Liver (tissue), 9 donors: Measurements from ENCODE around the gene WEE1. TPM values are rescaled to one million over a fixed set of nuclear protein-coding genes. Genes with fewer than 3 reads are reported as not detected.

Experiments
- DNase-seq: peaks from one replicate; pipeline ENCODE4 v3.0.0-alpha.2; 2017; ENCODE audit warnings: low spot score
- H3K27ac ChIP-seq, 2 donors: one replicate each; pipeline ENCODE4 v1.7.0; 2013; ENCODE audit warnings: inconsistent platforms in 2 of 2, low read length in 2 of 2, control low read depth in 1 of 2, low read depth in 1 of 2, mild to moderate bottlenecking in 1 of 2
- H3K27me3 ChIP-seq, 4 donors: one replicate each; pipeline versions ENCODE4 v1.6.1 to v1.7.0; 2013; ENCODE audit warnings: low read length in 3 of 4, inconsistent platforms in 1 of 4, mild to moderate bottlenecking in 1 of 4, moderate library complexity in 1 of 4; ENCODE audit not compliant: control insufficient read depth in 4 of 4, insufficient read depth in 4 of 4
- H3K36me3 ChIP-seq, 4 donors: one replicate each; pipeline versions ENCODE4 v1.6.1 to v1.7.0; 2013; ENCODE audit warnings: low read length in 3 of 4, mild to moderate bottlenecking in 3 of 4, low read depth in 1 of 4, moderate library complexity in 1 of 4; ENCODE audit not compliant: control insufficient read depth in 4 of 4, insufficient read depth in 3 of 4
- H3K4me1 ChIP-seq, 4 donors: one replicate each; pipeline versions ENCODE4 v1.6.1 to v1.7.0; 2013; ENCODE audit warnings: low read length in 3 of 4, mild to moderate bottlenecking in 3 of 4, moderate library complexity in 1 of 4; ENCODE audit not compliant: control insufficient read depth in 4 of 4, insufficient read depth in 4 of 4
- H3K4me3 ChIP-seq, 3 donors: one replicate each; pipeline versions ENCODE4 v1.6.1 to v1.7.0; 2013; ENCODE audit warnings: low read length in 3 of 3, control low read depth in 1 of 3, low read depth in 1 of 3, mild to moderate bottlenecking in 1 of 3
- H3K9ac ChIP-seq, 2 donors: one replicate each; pipeline ENCODE4 v1.7.0; 2013; ENCODE audit warnings: low read length in 2 of 2, mild to moderate bottlenecking in 2 of 2, moderate library complexity in 2 of 2, control low read depth in 1 of 2, low read depth in 1 of 2
- H3K9me3 ChIP-seq, 4 donors: one replicate each; pipeline versions ENCODE4 v1.6.1 to v1.7.0; 2013; ENCODE audit warnings: low read length in 3 of 4; ENCODE audit not compliant: control insufficient read depth in 4 of 4
- EGR1 ChIP-seq, 2 donors: IDR thresholded peaks; 2 replicates each; pipeline ENCODE4 v1.6.1; 2016 to 2018; ENCODE audit warnings: antibody characterized with exemption in 2 of 2, low read depth in 2 of 2
- FOXA1 ChIP-seq: IDR thresholded peaks from 2 replicates; pipeline ENCODE4 v1.6.1; 2016; ENCODE audit warnings: antibody characterized with exemption
- FOXA2 ChIP-seq: IDR thresholded peaks from 2 replicates; pipeline ENCODE4 v1.6.1; 2016; ENCODE audit warnings: antibody characterized with exemption
- GABPA ChIP-seq, 2 donors: IDR thresholded peaks in 1 of 2; conservative IDR thresholded peaks in 1 of 2; 2 replicates each; pipeline ENCODE4 v1.6.1; 2016; ENCODE audit warnings: antibody characterized with exemption in 2 of 2, mild to moderate bottlenecking in 1 of 2, moderate library complexity in 1 of 2
- HNF4A ChIP-seq, 2 donors: conservative IDR thresholded peaks; 2 replicates each; pipeline ENCODE4 v1.6.1; 2016; ENCODE audit warnings: antibody characterized with exemption in 2 of 2, mild to moderate bottlenecking in 2 of 2
- HNF4G ChIP-seq: IDR thresholded peaks from 2 replicates; pipeline ENCODE4 v1.6.1; 2016; ENCODE audit warnings: antibody characterized with exemption
- JUND ChIP-seq, 2 donors: IDR thresholded peaks; 2 replicates each; pipeline ENCODE4 v1.6.1; 2016; ENCODE audit warnings: antibody characterized with exemption in 2 of 2
- NR2F2 ChIP-seq: IDR thresholded peaks from 2 replicates; pipeline ENCODE4 v1.6.1; 2016; ENCODE audit warnings: antibody characterized with exemption
- RAD21 ChIP-seq, 2 donors: IDR thresholded peaks; 2 replicates each; pipeline ENCODE4 v1.6.1; 2016; ENCODE audit warnings: antibody characterized with exemption in 2 of 2, mild to moderate bottlenecking in 2 of 2
- RXRA ChIP-seq, 2 donors: IDR thresholded peaks; 2 replicates each; pipeline ENCODE4 v1.6.1; 2017 to 2018; ENCODE audit warnings: antibody characterized with exemption in 2 of 2, mild to moderate bottlenecking in 1 of 2
- SP1 ChIP-seq: IDR thresholded peaks from 2 replicates; pipeline ENCODE4 v1.6.1; 2018; ENCODE audit warnings: antibody characterized with exemption, mild to moderate bottlenecking
- TAF1 ChIP-seq: conservative IDR thresholded peaks from 2 replicates; pipeline ENCODE4 v1.6.1; 2016; ENCODE audit warnings: antibody characterized with exemption, mild to moderate bottlenecking
- YY1 ChIP-seq: IDR thresholded peaks from 2 replicates; pipeline ENCODE4 v1.6.1; 2016; ENCODE audit warnings: antibody characterized with exemption, mild to moderate bottlenecking
- WGBS: extraction: QIAGEN DNeasy Blood & Tissue Kit; methylation state at CpG from one replicate; pipeline ENCODE4 v1.1.7; 2013; 5-methylcytosine and 5-hydroxymethylcytosine counted together
- polyA plus RNA-seq, 2 donors: library from polyadenylated mRNA; stranded (reverse) in 1 of 2; unstranded in 1 of 2; fragments of 200-250 nt in 1 of 2; fragments of >200 nt in 1 of 2; fragmentation: Nextera tagmentation in 1 of 2; extraction: Ambion mirVana in 1 of 2; gene quantifications; one replicate each; pipeline versions ENCODE4 v1.2.1 to v1.2.3, GENCODE V29; 2013 to 2015
- total RNA-seq, 2 donors: library from RNA; depleted of rRNA; stranded (reverse); fragments of >200 nt; gene quantifications; one replicate each; pipeline ENCODE4 v1.2.3, GENCODE V29; 2014
- TF ChIP-seq, protein P1 (sequence below): IDR thresholded peaks from 2 replicates; pipeline ENCODE4 v1.6.1; 2016; ENCODE audit warnings: antibody characterized with exemption, mild to moderate bottlenecking
- TF ChIP-seq, protein P2 (sequence below): IDR thresholded peaks from 2 replicates; pipeline ENCODE4 v1.6.1; 2016; ENCODE audit warnings: antibody characterized with exemption
- TF ChIP-seq, protein P3 (sequence below): fragments of 150-350 bp; IDR thresholded peaks from 2 replicates; pipeline ENCODE4 v1.5.1; 2017; ENCODE audit warnings: improper control_type of control experiment, low read depth, low read length; ENCODE audit not compliant: missing input control
- TF ChIP-seq, protein P4 (sequence below): IDR thresholded peaks from 2 replicates; pipeline ENCODE4 v1.6.1; 2016; ENCODE audit warnings: antibody characterized with exemption
- donor health status: healthy.
- donor health status: healthy.
- donor health status: healthy.
- donor health status: healthy.
- donor health status: healthy.

Gene WEE1
- total and polyA plus RNA-seq, 4 donors, result 3.5 to 39.6 (median 7.1) TPM

DNA sequence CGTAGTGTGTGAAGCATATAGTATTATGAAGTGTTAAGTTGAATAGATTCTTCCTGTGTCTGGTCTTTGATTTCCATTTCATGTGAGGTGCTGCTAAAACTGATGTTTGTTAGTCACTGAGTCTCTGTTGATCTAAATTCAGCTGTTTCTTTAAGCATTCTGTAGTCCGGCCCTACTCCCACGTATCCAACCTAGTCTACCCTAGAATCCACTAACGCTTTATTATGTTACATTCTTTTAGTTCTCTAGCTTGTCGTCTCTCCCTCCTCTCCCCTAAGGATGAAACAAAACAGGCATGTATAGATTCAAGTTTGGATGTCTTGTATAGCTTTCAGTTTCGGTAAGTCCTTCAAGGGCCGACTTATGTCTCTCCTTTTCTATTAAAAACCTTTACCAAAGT, 4.1 kb downstream of the WEE1 start:
- H3K36me3 ChIP-seq, result peaks cover 0 to 26% (median 7%) of the 10 kb centered on the region in 4 donors
- H3K4me3 ChIP-seq, result no peak overlapping the region
- H3K9me3 ChIP-seq, result no peaks in the 10 kb centered on the region
- H3K27ac ChIP-seq, result no peak overlapping the region
- H3K27me3 ChIP-seq, result no peaks in the 10 kb centered on the region
- no peak overlapping the region for H3K9ac ChIP-seq
- no peak for DNase-seq
- 79% methylated on average over 7 of the region's 7 CpGs for WGBS
- TF ChIP-seq RAD21 (IDR thresholded peaks at IDR 0.05), result no peak
- TF ChIP-seq, protein P1, sequence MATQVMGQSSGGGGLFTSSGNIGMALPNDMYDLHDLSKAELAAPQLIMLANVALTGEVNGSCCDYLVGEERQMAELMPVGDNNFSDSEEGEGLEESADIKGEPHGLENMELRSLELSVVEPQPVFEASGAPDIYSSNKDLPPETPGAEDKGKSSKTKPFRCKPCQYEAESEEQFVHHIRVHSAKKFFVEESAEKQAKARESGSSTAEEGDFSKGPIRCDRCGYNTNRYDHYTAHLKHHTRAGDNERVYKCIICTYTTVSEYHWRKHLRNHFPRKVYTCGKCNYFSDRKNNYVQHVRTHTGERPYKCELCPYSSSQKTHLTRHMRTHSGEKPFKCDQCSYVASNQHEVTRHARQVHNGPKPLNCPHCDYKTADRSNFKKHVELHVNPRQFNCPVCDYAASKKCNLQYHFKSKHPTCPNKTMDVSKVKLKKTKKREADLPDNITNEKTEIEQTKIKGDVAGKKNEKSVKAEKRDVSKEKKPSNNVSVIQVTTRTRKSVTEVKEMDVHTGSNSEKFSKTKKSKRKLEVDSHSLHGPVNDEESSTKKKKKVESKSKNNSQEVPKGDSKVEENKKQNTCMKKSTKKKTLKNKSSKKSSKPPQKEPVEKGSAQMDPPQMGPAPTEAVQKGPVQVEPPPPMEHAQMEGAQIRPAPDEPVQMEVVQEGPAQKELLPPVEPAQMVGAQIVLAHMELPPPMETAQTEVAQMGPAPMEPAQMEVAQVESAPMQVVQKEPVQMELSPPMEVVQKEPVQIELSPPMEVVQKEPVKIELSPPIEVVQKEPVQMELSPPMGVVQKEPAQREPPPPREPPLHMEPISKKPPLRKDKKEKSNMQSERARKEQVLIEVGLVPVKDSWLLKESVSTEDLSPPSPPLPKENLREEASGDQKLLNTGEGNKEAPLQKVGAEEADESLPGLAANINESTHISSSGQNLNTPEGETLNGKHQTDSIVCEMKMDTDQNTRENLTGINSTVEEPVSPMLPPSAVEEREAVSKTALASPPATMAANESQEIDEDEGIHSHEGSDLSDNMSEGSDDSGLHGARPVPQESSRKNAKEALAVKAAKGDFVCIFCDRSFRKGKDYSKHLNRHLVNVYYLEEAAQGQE, result no peak
- no peak for TF ChIP-seq FOXA2
- TF ChIP-seq, protein P2, sequence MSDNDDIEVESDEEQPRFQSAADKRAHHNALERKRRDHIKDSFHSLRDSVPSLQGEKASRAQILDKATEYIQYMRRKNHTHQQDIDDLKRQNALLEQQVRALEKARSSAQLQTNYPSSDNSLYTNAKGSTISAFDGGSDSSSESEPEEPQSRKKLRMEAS, result no peak
- no peak for TF ChIP-seq TAF1
- TF ChIP-seq, protein P3, sequence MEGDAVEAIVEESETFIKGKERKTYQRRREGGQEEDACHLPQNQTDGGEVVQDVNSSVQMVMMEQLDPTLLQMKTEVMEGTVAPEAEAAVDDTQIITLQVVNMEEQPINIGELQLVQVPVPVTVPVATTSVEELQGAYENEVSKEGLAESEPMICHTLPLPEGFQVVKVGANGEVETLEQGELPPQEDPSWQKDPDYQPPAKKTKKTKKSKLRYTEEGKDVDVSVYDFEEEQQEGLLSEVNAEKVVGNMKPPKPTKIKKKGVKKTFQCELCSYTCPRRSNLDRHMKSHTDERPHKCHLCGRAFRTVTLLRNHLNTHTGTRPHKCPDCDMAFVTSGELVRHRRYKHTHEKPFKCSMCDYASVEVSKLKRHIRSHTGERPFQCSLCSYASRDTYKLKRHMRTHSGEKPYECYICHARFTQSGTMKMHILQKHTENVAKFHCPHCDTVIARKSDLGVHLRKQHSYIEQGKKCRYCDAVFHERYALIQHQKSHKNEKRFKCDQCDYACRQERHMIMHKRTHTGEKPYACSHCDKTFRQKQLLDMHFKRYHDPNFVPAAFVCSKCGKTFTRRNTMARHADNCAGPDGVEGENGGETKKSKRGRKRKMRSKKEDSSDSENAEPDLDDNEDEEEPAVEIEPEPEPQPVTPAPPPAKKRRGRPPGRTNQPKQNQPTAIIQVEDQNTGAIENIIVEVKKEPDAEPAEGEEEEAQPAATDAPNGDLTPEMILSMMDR, result no peak
- TF ChIP-seq JUND (IDR thresholded peaks at IDR 0.05), result no peak
- TF ChIP-seq NR2F2, result no peak
- no peak for TF ChIP-seq FOXA1
- no peak for TF ChIP-seq HNF4G
- no peak for TF ChIP-seq SP1
- TF ChIP-seq, protein P4, sequence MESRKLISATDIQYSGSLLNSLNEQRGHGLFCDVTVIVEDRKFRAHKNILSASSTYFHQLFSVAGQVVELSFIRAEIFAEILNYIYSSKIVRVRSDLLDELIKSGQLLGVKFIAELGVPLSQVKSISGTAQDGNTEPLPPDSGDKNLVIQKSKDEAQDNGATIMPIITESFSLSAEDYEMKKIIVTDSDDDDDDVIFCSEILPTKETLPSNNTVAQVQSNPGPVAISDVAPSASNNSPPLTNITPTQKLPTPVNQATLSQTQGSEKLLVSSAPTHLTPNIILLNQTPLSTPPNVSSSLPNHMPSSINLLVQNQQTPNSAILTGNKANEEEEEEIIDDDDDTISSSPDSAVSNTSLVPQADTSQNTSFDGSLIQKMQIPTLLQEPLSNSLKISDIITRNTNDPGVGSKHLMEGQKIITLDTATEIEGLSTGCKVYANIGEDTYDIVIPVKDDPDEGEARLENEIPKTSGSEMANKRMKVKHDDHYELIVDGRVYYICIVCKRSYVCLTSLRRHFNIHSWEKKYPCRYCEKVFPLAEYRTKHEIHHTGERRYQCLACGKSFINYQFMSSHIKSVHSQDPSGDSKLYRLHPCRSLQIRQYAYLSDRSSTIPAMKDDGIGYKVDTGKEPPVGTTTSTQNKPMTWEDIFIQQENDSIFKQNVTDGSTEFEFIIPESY, result no peak
- TF ChIP-seq GABPA (IDR thresholded peaks at IDR 0.05 in 1 of 2, conservative IDR thresholded peaks at IDR 0.05 in 1 of 2), result no peak
- TF ChIP-seq EGR1 (IDR thresholded peaks at IDR 0.05; ENCODE audit: low read depth in 2 of 2), result no peak
- TF ChIP-seq HNF4A (conservative IDR thresholded peaks at IDR 0.05), result no peak
- no peak for TF ChIP-seq RXRA (IDR thresholded peaks at IDR 0.05)
- H3K4me1 ChIP-seq, result peaks cover 0 to 4% (median 1%) of the 10 kb centered on the region in 4 donors

DNA sequence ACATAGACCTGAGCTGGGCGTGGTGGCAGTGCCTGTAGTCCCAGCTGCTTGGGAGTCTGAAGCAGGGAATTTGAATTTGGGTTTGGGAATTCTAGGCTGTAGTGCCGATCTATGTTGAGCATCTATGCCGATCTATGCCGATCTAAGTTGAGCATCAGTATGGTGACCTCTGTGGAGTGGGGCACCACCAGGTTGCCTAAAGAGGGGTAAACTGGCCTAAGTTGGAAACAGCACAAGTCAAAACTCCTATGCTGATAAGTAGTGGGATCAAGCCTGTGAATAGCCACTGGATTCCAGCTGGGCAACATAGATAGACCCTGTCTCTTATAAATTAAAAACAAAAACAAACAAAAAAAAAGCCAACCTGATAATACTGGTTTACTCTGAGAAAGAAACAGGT, 7.4 kb downstream of the WEE1 start:
- H3K4me1 ChIP-seq, result peaks cover 0 to 3% (median 1%) of the 10 kb centered on the region in 4 donors
- no peak for TF ChIP-seq GABPA (IDR thresholded peaks at IDR 0.05 in 1 of 2, conservative IDR thresholded peaks at IDR 0.05 in 1 of 2)
- TF ChIP-seq HNF4A (conservative IDR thresholded peaks at IDR 0.05), result no peak
- TF ChIP-seq NR2F2, result no peak
- no peak for TF ChIP-seq JUND (IDR thresholded peaks at IDR 0.05)
- no peak for TF ChIP-seq YY1
- no peak for TF ChIP-seq SP1
- peaks cover 1 to 48% (median 18%) of the 10 kb centered on the region in 4 donors for H3K36me3 ChIP-seq
- H3K27me3 ChIP-seq, result no peaks in the 10 kb centered on the region
- H3K9me3 ChIP-seq, result no peaks in the 10 kb centered on the region
- no peak overlapping the region for H3K4me3 ChIP-seq
- no peak overlapping the region for H3K27ac ChIP-seq
- no peak overlapping the region for H3K9ac ChIP-seq
- DNase-seq, result no peak
- 98% methylated on average over 4 of the region's 4 CpGs for WGBS
